GM19397 (cell line): ENCODE results near the gene SLC25A1.
"Not testable (repeated sequence)": the region's sequence is repeated elsewhere in the genome, so short reads cannot be mapped to it uniquely, and the experiment has no call there.

Experiments
- ATAC-seq: cut with Tn5 transposase; IDR thresholded peaks from one replicate; pipeline ENCODE4 v1.9.1; 2021; ENCODE audit warnings: mild to moderate bottlenecking, moderate library complexity; ENCODE audit not compliant: unreplicated experiment

SLC25A1 gene

GRCh38 chr22:19168088-19168890 lies 10.2 kb downstream of the SLC25A1 start:
- ATAC-seq = no peak

GRCh38 chr22:19167106-19167869 lies 11.2 kb downstream of the SLC25A1 start:
- ATAC-seq = no peak

- no peak for ATAC-seq
Observed at GRCh38 chr22:19166421-19166820, 12.1 kb downstream of the SLC25A1 start.

- no peak for ATAC-seq
Observed at GRCh38 chr22:19164425-19164824, 14.1 kb downstream of the SLC25A1 start.

GRCh38 chr22:19158649-19159048 lies 19.9 kb downstream of the SLC25A1 start:
- not testable (repeated sequence) for ATAC-seq

- not testable (repeated sequence) for ATAC-seq
Observed at GRCh38 chr22:19156109-19156508, 22.4 kb downstream of the SLC25A1 start.

GRCh38 chr22:19152942-19153883 lies 25.3 kb downstream of the SLC25A1 start:
- ATAC-seq = no peak

- no peak for ATAC-seq
Observed at GRCh38 chr22:19151329-19152191, 27.0 kb downstream of the SLC25A1 start.

- no peak for ATAC-seq
Observed at GRCh38 chr22:19150482-19151328, 27.8 kb downstream of the SLC25A1 start.

GRCh38 chr22:19149991-19150390 lies 28.5 kb downstream of the SLC25A1 start, which contains the start of gene GSC2:
Gene GSC2, minus strand, starts transcription at chr22:19150292. Its CDS starts 9 bp downstream, at chr22:19150283.
- no peak for ATAC-seq

GRCh38 chr22:19149047-19149883 lies 29.3 kb downstream of the SLC25A1 start:
- ATAC-seq = no peak

- no peak for ATAC-seq
Observed at GRCh38 chr22:19148417-19149046, 30.0 kb downstream of the SLC25A1 start.

- ATAC-seq = no peak
Observed at GRCh38 chr22:19147195-19147780, 31.2 kb downstream of the SLC25A1 start.

- no peak for ATAC-seq
Observed at GRCh38 chr22:19146215-19146968, 32.1 kb downstream of the SLC25A1 start.

- no peak for ATAC-seq
Observed at GRCh38 chr22:19143967-19144400, 34.6 kb downstream of the SLC25A1 start.

GRCh38 chr22:19143212-19143611 lies 35.3 kb downstream of the SLC25A1 start:
- no peak for ATAC-seq

- ATAC-seq = no peak
Observed at GRCh38 chr22:19142394-19142793, 36.1 kb downstream of the SLC25A1 start.
